ENCODE measurements around the gene ARHGAP15. TPM values are rescaled to one million over a fixed set of nuclear protein-coding genes. Genes with fewer than 3 reads are reported as not detected.

The ARHGAP15 gene
- polyA plus RNA-seq, 1 donor from 2014 or later: 0.30 TPM

DNA sequence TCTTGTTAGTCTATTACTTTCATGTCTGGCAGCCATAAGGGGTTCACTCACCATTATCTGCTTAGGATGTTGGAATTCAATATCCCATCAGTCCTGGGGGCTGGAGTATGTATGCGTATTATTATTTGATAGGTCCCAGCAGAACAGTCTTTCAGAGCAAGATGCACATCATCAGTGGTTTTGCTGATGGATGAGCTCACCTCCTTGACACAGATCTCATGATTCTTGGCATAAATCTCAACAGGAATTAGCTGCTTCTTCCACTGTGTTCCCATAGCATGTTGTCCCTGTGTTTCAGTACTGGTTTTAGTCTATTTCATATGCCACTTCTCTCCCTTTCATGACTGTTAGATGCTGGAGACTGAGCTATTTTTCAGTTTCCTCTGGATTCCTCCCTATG is 442.5 kb downstream of the ARHGAP15 start:
- Histone ChIP-seq H3K27me3 (ENCODE audit: insufficient read depth, low read depth, low read length) (no peaks in the 10 kb centered on the region), H3K9me2 (ENCODE audit: insufficient read depth, low read length) (no peaks in the 10 kb centered on the region), H3K27ac (ENCODE audit: low read length) (no peak overlapping the region), H3K9me3 (ENCODE audit: low read length) (no peaks in the 10 kb centered on the region), H3K36me3 (ENCODE audit: insufficient read depth, low read length) (no peaks in the 10 kb centered on the region), H3F3A (ENCODE audit: insufficient read depth, low read length, poor library complexity, severe bottlenecking) (no peaks in the 10 kb centered on the region), H3K4me3 (ENCODE audit: low read length) (no peak overlapping the region), H2AFZ (ENCODE audit: low read depth, low read length) (no peak overlapping the region), H4K20me1 (ENCODE audit: insufficient read depth) (no peaks in the 10 kb centered on the region), H3K79me2 (replicated peaks; ENCODE audit: insufficient read depth, low read length) (no peaks in the 10 kb centered on the region), H3K4me2 (ENCODE audit: low read length) (no peak overlapping the region), H3K9ac (ENCODE audit: low read length) (no peak overlapping the region)
- TF ChIP-seq RAD21 (conservative IDR thresholded peaks at IDR 0.05) (no peak), TAF1 (IDR thresholded peaks at IDR 0.05; ENCODE audit: low read depth) (no peak), EP300 (conservative IDR thresholded peaks at IDR 0.05; ENCODE audit: poor library complexity, severe bottlenecking) (no peak), MXI1 (conservative IDR thresholded peaks at IDR 0.05; ENCODE audit: poor library complexity, severe bottlenecking) (no peak), SMC3 (conservative IDR thresholded peaks at IDR 0.05; ENCODE audit: poor library complexity) (no peak), EZH2 (IDR thresholded peaks at IDR 0.05; ENCODE audit: borderline replicate concordance, insufficient read depth, low read length, poor library complexity, severe bottlenecking) (no peak), POLR2AphosphoS5 (IDR thresholded peaks at IDR 0.05) (no peak)
- TF ChIP-seq, protein P1, sequence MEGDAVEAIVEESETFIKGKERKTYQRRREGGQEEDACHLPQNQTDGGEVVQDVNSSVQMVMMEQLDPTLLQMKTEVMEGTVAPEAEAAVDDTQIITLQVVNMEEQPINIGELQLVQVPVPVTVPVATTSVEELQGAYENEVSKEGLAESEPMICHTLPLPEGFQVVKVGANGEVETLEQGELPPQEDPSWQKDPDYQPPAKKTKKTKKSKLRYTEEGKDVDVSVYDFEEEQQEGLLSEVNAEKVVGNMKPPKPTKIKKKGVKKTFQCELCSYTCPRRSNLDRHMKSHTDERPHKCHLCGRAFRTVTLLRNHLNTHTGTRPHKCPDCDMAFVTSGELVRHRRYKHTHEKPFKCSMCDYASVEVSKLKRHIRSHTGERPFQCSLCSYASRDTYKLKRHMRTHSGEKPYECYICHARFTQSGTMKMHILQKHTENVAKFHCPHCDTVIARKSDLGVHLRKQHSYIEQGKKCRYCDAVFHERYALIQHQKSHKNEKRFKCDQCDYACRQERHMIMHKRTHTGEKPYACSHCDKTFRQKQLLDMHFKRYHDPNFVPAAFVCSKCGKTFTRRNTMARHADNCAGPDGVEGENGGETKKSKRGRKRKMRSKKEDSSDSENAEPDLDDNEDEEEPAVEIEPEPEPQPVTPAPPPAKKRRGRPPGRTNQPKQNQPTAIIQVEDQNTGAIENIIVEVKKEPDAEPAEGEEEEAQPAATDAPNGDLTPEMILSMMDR (IDR thresholded peaks at IDR 0.05; ENCODE audit: poor library complexity, severe bottlenecking): no peak
- TF ChIP-seq, protein P2, sequence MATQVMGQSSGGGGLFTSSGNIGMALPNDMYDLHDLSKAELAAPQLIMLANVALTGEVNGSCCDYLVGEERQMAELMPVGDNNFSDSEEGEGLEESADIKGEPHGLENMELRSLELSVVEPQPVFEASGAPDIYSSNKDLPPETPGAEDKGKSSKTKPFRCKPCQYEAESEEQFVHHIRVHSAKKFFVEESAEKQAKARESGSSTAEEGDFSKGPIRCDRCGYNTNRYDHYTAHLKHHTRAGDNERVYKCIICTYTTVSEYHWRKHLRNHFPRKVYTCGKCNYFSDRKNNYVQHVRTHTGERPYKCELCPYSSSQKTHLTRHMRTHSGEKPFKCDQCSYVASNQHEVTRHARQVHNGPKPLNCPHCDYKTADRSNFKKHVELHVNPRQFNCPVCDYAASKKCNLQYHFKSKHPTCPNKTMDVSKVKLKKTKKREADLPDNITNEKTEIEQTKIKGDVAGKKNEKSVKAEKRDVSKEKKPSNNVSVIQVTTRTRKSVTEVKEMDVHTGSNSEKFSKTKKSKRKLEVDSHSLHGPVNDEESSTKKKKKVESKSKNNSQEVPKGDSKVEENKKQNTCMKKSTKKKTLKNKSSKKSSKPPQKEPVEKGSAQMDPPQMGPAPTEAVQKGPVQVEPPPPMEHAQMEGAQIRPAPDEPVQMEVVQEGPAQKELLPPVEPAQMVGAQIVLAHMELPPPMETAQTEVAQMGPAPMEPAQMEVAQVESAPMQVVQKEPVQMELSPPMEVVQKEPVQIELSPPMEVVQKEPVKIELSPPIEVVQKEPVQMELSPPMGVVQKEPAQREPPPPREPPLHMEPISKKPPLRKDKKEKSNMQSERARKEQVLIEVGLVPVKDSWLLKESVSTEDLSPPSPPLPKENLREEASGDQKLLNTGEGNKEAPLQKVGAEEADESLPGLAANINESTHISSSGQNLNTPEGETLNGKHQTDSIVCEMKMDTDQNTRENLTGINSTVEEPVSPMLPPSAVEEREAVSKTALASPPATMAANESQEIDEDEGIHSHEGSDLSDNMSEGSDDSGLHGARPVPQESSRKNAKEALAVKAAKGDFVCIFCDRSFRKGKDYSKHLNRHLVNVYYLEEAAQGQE (IDR thresholded peaks at IDR 0.05; ENCODE audit: borderline replicate concordance): no peak

DNA sequence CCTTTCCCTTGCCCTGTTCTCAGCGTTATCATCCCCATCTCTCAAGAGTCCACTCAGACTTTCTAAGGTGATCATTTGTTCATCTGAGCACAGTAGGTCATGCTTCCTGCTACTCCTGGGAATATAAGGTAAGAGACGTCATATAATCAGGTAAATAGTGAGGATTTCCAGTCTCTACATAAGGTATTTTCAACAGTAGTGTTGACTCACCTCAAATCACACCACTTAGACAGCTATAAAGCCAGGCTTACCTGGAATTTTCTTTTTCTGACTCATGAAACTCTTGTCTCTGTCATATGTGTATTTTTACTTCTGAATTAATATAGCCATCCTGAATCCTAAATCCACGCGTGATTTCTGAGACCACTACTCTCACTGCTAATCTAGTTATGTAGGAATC is 443.2 kb downstream of the ARHGAP15 start:
- H3K4me3 ChIP-seq (ENCODE audit: low read length): no peak overlapping the region
- H3K27ac ChIP-seq (ENCODE audit: low read length): no peak overlapping the region
- no peak for TF ChIP-seq TAF1 (IDR thresholded peaks at IDR 0.05; ENCODE audit: low read depth)
- no peak for TF ChIP-seq RAD21 (conservative IDR thresholded peaks at IDR 0.05)
- no peak for TF ChIP-seq POLR2AphosphoS5 (IDR thresholded peaks at IDR 0.05)
- no peak for TF ChIP-seq MXI1 (conservative IDR thresholded peaks at IDR 0.05; ENCODE audit: poor library complexity, severe bottlenecking)
- TF ChIP-seq, protein P2 (IDR thresholded peaks at IDR 0.05; ENCODE audit: borderline replicate concordance): no peak
- no peak for TF ChIP-seq EP300 (conservative IDR thresholded peaks at IDR 0.05; ENCODE audit: poor library complexity, severe bottlenecking)
- TF ChIP-seq EZH2 (IDR thresholded peaks at IDR 0.05; ENCODE audit: borderline replicate concordance, insufficient read depth, low read length, poor library complexity, severe bottlenecking): no peak
- TF ChIP-seq, protein P1 (IDR thresholded peaks at IDR 0.05; ENCODE audit: poor library complexity, severe bottlenecking): no peak
- no peak for TF ChIP-seq SMC3 (conservative IDR thresholded peaks at IDR 0.05; ENCODE audit: poor library complexity)

More for the DNA sequence above, 443.2 kb downstream of the ARHGAP15 start:
- no peaks in the 10 kb centered on the region for H3K27me3 ChIP-seq (ENCODE audit: insufficient read depth, low read depth, low read length)
- H3K9me3 ChIP-seq (ENCODE audit: low read length): no peaks in the 10 kb centered on the region
- no peak overlapping the region for H3K9ac ChIP-seq (ENCODE audit: low read length)
- no peaks in the 10 kb centered on the region for H3K9me2 ChIP-seq (ENCODE audit: insufficient read depth, low read length)
- no peak overlapping the region for H2AFZ ChIP-seq (ENCODE audit: low read depth, low read length)
- H4K20me1 ChIP-seq (ENCODE audit: insufficient read depth): no peaks in the 10 kb centered on the region
- H3F3A ChIP-seq (ENCODE audit: insufficient read depth, low read length, poor library complexity, severe bottlenecking): no peaks in the 10 kb centered on the region
- H3K79me2 ChIP-seq (replicated peaks; ENCODE audit: insufficient read depth, low read length): no peaks in the 10 kb centered on the region
- no peak overlapping the region for H3K4me2 ChIP-seq (ENCODE audit: low read length)
- H3K36me3 ChIP-seq (ENCODE audit: insufficient read depth, low read length): no peaks in the 10 kb centered on the region
